Fibroblast of villous mesenchyme (primary cell): ENCODE measurements around the gene TENT5D. TPM values are rescaled to one million over a fixed set of nuclear protein-coding genes. Genes with fewer than 3 reads are reported as not detected.
"Not testable (repeated sequence)": the region's sequence is repeated elsewhere in the genome, so short reads cannot be mapped to it uniquely, and the experiment has no call there.

Experiments
- DNase-seq: peaks from one replicate; pipeline ENCODE4 v3.0.0-alpha.2; 2010; ENCODE audit warnings: low read depth
- H3K4me3 ChIP-seq: 2 replicates; pipeline ENCODE4 v1.5.1; 2011; ENCODE audit warnings: low read depth, mild to moderate bottlenecking, low read length
- CTCF ChIP-seq: IDR thresholded peaks from 2 replicates; pipeline ENCODE4 v1.5.1; 2012; ENCODE audit warnings: low read depth, mild to moderate bottlenecking, low read length; ENCODE audit not compliant: insufficient read depth
- total RNA-seq: library from RNA; depleted of rRNA; stranded (reverse); fragments of >200 nt; gene quantifications from 2 replicates; pipeline ENCODE4 v1.2.3, GENCODE V29; 2012

TENT5D gene
- total RNA-seq, 1 donor, result not detected

GRCh38 chrX:80431505-80431832 lies 11.2 kb downstream of the TENT5D start:
- no peak for DNase-seq
- no peak overlapping the region for H3K4me3 ChIP-seq
- TF ChIP-seq CTCF, result no peak

GRCh38 chrX:80432441-80432840 lies 12.2 kb downstream of the TENT5D start:
- H3K4me3 ChIP-seq, result no peak overlapping the region
- TF ChIP-seq CTCF, result no peak
- DNase-seq, result no peak

GRCh38 chrX:80432863-80433262 lies 12.6 kb downstream of the TENT5D start:
- no peak for TF ChIP-seq CTCF
- no peak for DNase-seq

GRCh38 chrX:80468166-80468565 lies 47.9 kb downstream of the TENT5D start:
- not testable (repeated sequence) for DNase-seq, H3K4me3 ChIP-seq

More at GRCh38 chrX:80432863-80433262, 12.6 kb downstream of the TENT5D start:
- H3K4me3 ChIP-seq, result no peak overlapping the region

- no peak overlapping the region for H3K4me3 ChIP-seq
- no peak for DNase-seq
- TF ChIP-seq CTCF, result no peak
Observed at GRCh38 chrX:80471582-80471981, 51.3 kb downstream of the TENT5D start.

GRCh38 chrX:80485543-80485942 lies 65.3 kb downstream of the TENT5D start:
- no peak for TF ChIP-seq CTCF
- H3K4me3 ChIP-seq, result no peak overlapping the region
- no peak for DNase-seq

GRCh38 chrX:80486299-80486698 lies 66.1 kb downstream of the TENT5D start:
- no peak overlapping the region for H3K4me3 ChIP-seq
- no peak for TF ChIP-seq CTCF
- DNase-seq, result no peak

- TF ChIP-seq CTCF, result no peak
- H3K4me3 ChIP-seq, result no peak overlapping the region
- no peak for DNase-seq
Observed at GRCh38 chrX:80489166-80489565, 68.9 kb downstream of the TENT5D start.
